HEK293 (cell line): ENCODE data around the gene AGPAT4.

Experiments used
- GLIS2 ChIP-seq: fragments of 450-650 bp; formaldehyde crosslinking; IDR thresholded peaks from 2 replicates; pipeline ENCODE4 v1.5.1; 2016; ENCODE audit warnings: missing biosample characterization, missing genetic modification characterization
- KLF1 ChIP-seq: fragments of 450-650 bp; formaldehyde crosslinking; IDR thresholded peaks from 2 replicates; pipeline ENCODE4 v1.5.1; 2016; ENCODE audit warnings: missing biosample characterization, missing genetic modification characterization
- SALL2 ChIP-seq: fragments of 450-650 bp; formaldehyde crosslinking; IDR thresholded peaks from 2 replicates; pipeline ENCODE4 v1.5.0; 2017; ENCODE audit warnings: missing biosample characterization, mild to moderate bottlenecking, missing genetic modification characterization, borderline replicate concordance
- TRIM28 ChIP-seq: IDR thresholded peaks from 2 replicates; pipeline ENCODE4 v1.6.1; 2011; ENCODE audit warnings: low read length, control low read depth, borderline replicate concordance
- ZFHX2 ChIP-seq: fragments of 450-650 bp; formaldehyde crosslinking; conservative IDR thresholded peaks from 2 replicates; pipeline ENCODE4 v1.5.1; 2016; ENCODE audit warnings: missing biosample characterization, missing genetic modification characterization
- ZNF133 ChIP-seq: fragments of 450-650 bp; formaldehyde crosslinking; IDR thresholded peaks from 2 replicates; pipeline ENCODE4 v1.5.1; 2016; ENCODE audit warnings: missing biosample characterization, missing genetic modification characterization
- ZNF155 ChIP-seq: fragments of 450-650 bp; formaldehyde crosslinking; IDR thresholded peaks from 2 replicates; pipeline ENCODE4 v1.5.1; 2016; ENCODE audit warnings: missing biosample characterization, missing genetic modification characterization
- TF ChIP-seq, protein P1 (sequence below): fragments of 450-650 bp; formaldehyde crosslinking; IDR thresholded peaks from 2 replicates; pipeline ENCODE4 v1.5.1; 2016; ENCODE audit warnings: missing biosample characterization, missing genetic modification characterization
- TF ChIP-seq, protein P2 (sequence below): fragments of 450-650 bp; formaldehyde crosslinking; IDR thresholded peaks from 2 replicates; pipeline ENCODE4 v1.5.1; 2016; ENCODE audit warnings: missing biosample characterization, missing genetic modification characterization
- TF ChIP-seq, protein P3 (sequence below): sonication (generic); formaldehyde crosslinking; IDR thresholded peaks from 2 replicates; pipeline ENCODE4 v1.8.1; 2022; ENCODE audit warnings: mild to moderate bottlenecking, moderate library complexity, missing genetic modification reagents
- TF ChIP-seq, protein P4 (sequence below): fragments of 450-650 bp; IDR thresholded peaks from 2 replicates; pipeline ENCODE4 v1.5.1; 2018; ENCODE audit warnings: missing biosample characterization, missing genetic modification characterization
- TF ChIP-seq, protein P5 (sequence below): fragments of 450-650 bp; formaldehyde crosslinking; IDR thresholded peaks from 2 replicates; pipeline ENCODE4 v1.5.1; 2016; ENCODE audit warnings: missing biosample characterization, missing genetic modification characterization

DNA sequence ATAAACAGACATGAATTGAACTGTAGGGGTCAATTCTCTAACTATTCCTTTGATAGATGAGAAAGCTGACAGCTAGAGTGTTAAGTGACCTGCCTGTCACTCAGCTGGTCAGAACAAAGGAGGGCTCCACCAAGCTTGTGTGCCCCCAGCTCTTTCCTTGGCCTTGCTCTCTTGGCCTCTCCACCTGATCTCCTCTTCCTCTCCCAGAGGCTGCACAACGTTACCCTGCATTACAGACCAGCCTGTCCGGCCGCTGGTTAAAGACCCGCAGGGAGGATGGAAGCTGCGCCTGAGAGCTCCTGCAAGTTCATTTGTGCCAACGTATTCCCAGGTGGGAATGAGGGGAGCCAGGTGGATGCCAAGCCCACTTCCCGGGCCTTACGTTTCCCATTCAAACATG lies 22.5 kb downstream of the AGPAT4 start:
- TF ChIP-seq TRIM28 = no peak
- TF ChIP-seq ZNF133 = no peak
- TF ChIP-seq, protein P1, sequence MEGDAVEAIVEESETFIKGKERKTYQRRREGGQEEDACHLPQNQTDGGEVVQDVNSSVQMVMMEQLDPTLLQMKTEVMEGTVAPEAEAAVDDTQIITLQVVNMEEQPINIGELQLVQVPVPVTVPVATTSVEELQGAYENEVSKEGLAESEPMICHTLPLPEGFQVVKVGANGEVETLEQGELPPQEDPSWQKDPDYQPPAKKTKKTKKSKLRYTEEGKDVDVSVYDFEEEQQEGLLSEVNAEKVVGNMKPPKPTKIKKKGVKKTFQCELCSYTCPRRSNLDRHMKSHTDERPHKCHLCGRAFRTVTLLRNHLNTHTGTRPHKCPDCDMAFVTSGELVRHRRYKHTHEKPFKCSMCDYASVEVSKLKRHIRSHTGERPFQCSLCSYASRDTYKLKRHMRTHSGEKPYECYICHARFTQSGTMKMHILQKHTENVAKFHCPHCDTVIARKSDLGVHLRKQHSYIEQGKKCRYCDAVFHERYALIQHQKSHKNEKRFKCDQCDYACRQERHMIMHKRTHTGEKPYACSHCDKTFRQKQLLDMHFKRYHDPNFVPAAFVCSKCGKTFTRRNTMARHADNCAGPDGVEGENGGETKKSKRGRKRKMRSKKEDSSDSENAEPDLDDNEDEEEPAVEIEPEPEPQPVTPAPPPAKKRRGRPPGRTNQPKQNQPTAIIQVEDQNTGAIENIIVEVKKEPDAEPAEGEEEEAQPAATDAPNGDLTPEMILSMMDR (tag by site-specific recombination) = no peak
- TF ChIP-seq, protein P2, sequence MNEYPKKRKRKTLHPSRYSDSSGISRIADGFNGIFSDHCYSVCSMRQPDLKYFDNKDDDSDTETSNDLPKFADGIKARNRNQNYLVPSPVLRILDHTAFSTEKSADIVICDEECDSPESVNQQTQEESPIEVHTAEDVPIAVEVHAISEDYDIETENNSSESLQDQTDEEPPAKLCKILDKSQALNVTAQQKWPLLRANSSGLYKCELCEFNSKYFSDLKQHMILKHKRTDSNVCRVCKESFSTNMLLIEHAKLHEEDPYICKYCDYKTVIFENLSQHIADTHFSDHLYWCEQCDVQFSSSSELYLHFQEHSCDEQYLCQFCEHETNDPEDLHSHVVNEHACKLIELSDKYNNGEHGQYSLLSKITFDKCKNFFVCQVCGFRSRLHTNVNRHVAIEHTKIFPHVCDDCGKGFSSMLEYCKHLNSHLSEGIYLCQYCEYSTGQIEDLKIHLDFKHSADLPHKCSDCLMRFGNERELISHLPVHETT = no peak
- no peak for TF ChIP-seq KLF1 (tag by site-specific recombination)
- TF ChIP-seq SALL2 (tag by site-specific recombination) = no peak
- TF ChIP-seq, protein P3, sequence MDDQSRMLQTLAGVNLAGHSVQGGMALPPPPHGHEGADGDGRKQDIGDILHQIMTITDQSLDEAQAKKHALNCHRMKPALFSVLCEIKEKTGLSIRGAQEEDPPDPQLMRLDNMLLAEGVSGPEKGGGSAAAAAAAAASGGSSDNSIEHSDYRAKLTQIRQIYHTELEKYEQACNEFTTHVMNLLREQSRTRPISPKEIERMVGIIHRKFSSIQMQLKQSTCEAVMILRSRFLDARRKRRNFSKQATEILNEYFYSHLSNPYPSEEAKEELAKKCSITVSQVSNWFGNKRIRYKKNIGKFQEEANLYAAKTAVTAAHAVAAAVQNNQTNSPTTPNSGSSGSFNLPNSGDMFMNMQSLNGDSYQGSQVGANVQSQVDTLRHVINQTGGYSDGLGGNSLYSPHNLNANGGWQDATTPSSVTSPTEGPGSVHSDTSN (CRISPR knock-in tag) = no peak
- TF ChIP-seq, protein P4, sequence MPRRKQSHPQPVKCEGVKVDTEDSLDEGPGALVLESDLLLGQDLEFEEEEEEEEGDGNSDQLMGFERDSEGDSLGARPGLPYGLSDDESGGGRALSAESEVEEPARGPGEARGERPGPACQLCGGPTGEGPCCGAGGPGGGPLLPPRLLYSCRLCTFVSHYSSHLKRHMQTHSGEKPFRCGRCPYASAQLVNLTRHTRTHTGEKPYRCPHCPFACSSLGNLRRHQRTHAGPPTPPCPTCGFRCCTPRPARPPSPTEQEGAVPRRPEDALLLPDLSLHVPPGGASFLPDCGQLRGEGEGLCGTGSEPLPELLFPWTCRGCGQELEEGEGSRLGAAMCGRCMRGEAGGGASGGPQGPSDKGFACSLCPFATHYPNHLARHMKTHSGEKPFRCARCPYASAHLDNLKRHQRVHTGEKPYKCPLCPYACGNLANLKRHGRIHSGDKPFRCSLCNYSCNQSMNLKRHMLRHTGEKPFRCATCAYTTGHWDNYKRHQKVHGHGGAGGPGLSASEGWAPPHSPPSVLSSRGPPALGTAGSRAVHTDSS (tag by site-specific recombination) = no peak
- TF ChIP-seq ZNF155 = no peak
- TF ChIP-seq, protein P5, sequence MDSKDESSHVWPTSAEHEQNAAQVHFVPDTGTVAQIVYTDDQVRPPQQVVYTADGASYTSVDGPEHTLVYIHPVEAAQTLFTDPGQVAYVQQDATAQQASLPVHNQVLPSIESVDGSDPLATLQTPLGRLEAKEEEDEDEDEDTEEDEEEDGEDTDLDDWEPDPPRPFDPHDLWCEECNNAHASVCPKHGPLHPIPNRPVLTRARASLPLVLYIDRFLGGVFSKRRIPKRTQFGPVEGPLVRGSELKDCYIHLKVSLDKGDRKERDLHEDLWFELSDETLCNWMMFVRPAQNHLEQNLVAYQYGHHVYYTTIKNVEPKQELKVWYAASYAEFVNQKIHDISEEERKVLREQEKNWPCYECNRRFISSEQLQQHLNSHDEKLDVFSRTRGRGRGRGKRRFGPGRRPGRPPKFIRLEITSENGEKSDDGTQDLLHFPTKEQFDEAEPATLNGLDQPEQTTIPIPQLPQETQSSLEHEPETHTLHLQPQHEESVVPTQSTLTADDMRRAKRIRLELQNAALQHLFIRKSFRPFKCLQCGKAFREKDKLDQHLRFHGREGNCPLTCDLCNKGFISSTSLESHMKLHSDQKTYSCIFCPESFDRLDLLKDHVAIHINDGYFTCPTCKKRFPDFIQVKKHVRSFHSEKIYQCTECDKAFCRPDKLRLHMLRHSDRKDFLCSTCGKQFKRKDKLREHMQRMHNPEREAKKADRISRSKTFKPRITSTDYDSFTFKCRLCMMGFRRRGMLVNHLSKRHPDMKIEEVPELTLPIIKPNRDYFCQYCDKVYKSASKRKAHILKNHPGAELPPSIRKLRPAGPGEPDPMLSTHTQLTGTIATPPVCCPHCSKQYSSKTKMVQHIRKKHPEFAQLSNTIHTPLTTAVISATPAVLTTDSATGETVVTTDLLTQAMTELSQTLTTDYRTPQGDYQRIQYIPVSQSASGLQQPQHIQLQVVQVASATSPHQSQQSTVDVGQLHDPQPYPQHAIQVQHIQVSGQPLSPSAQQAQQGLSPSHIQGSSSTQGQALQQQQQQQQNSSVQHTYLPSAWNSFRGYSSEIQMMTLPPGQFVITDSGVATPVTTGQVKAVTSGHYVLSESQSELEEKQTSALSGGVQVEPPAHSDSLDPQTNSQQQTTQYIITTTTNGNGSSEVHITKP (tag by site-specific recombination) = no peak
- no peak for TF ChIP-seq ZFHX2 (tag by site-specific recombination)
- no peak for TF ChIP-seq GLIS2 (tag by site-specific recombination)
